Mononuclear cell (primary cell): ENCODE measurements around the gene SLC35F2. TPM values are rescaled to one million over a fixed set of nuclear protein-coding genes. Genes with fewer than 3 reads are reported as not detected.
"Not testable (repeated sequence)": the region's sequence is repeated elsewhere in the genome, so short reads cannot be mapped to it uniquely, and the experiment has no call there.

ENCODE experiments used
- H3K27me3 ChIP-seq: 2 replicates; pipeline ENCODE4 v1.6.0; 2011; ENCODE audit warnings: low read length, control low read depth; ENCODE audit not compliant: insufficient read depth
- H3K4me1 ChIP-seq: 2 replicates; pipeline ENCODE4 v1.5.1; 2011; ENCODE audit warnings: mild to moderate bottlenecking, low read length, control low read depth; ENCODE audit not compliant: insufficient read depth
- H3K4me3 ChIP-seq: 2 replicates; pipeline ENCODE4 v1.5.1; 2011; ENCODE audit warnings: mild to moderate bottlenecking, low read length, moderate library complexity
- H3K9me3 ChIP-seq: 2 replicates; pipeline ENCODE4 v1.5.1; 2011; ENCODE audit warnings: low read depth, mild to moderate bottlenecking, control low read depth, low read length
- total RNA-seq: library from RNA; depleted of rRNA; stranded (reverse); fragments of >200 nt; gene quantifications from one replicate; pipeline ENCODE4 v1.2.3, GENCODE V29; 2012

SLC35F2 gene
- total RNA-seq, 1 donor: 6.8 TPM

- Histone ChIP-seq H3K27me3 (no peaks in the 10 kb centered on the region), H3K4me3 (no peak overlapping the region), H3K4me1 (no peaks in the 10 kb centered on the region), H3K9me3 (no peaks in the 10 kb centered on the region)
These were observed 75.5 kb downstream of the SLC35F2 start for GRCh38 chr11:107783121-107783520.

DNA sequence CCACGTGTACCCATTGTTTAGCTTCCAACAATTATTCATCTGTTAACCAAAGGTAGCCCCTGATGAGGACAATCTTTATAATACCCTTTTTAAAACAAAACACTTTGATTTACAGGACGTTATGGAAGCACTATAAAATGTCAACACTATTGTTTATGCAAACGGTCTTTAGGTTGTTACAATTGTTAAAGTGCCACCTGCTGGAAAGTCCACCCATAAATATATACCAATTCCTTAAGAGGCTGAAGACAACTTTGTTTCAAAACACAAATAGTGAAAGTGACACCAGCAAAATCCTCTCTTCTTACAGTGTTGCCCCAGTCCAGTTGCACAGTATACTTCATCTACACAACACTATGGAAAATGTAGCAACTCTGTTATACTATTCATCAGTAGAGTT, 77.8 kb downstream of the SLC35F2 start:
- Histone ChIP-seq H3K27me3 (no peaks in the 10 kb centered on the region), H3K4me1 (no peaks in the 10 kb centered on the region), H3K4me3 (no peak overlapping the region), H3K9me3 (no peaks in the 10 kb centered on the region)

DNA sequence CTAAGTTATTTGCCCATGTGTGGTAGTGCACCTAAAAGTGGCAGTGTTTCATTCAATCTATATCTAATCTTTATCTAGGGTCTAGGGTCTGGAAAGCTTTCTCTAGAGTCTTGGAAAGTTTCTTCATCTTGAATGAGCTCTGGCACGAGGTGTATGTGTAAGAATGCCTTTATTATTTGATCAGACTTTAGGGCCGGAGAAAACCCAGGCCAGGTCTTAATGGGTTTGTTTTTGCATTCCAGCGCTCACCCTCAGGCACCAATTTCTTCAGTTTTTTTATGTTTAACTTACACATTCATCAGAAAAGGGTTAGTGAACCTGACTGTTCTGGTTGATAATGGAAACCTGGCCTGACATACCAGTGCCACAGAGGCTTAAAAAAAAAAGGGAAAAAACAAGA, 78.5 kb downstream of the SLC35F2 start:
- Histone ChIP-seq H3K4me3 (no peak overlapping the region), H3K9me3 (no peaks in the 10 kb centered on the region), H3K4me1 (no peaks in the 10 kb centered on the region), H3K27me3 (no peaks in the 10 kb centered on the region)

- no peaks in the 10 kb centered on the region for H3K4me1 ChIP-seq
- no peak overlapping the region for H3K4me3 ChIP-seq
- no peaks in the 10 kb centered on the region for H3K27me3 ChIP-seq
- no peaks in the 10 kb centered on the region for H3K9me3 ChIP-seq
These were observed 79.6 kb downstream of the SLC35F2 start for GRCh38 chr11:107778839-107779517.

GRCh38 chr11:107777110-107777509, 81.5 kb downstream of the SLC35F2 start:
- Histone ChIP-seq H3K4me1 (no peaks in the 10 kb centered on the region), H3K4me3 (no peak overlapping the region), H3K27me3 (no peaks in the 10 kb centered on the region), H3K9me3 (no peaks in the 10 kb centered on the region)

- H3K4me3 ChIP-seq: no peak overlapping the region
- no peaks in the 10 kb centered on the region for H3K4me1 ChIP-seq
- no peaks in the 10 kb centered on the region for H3K9me3 ChIP-seq
- H3K27me3 ChIP-seq: no peaks in the 10 kb centered on the region
These were observed 82.5 kb downstream of the SLC35F2 start for GRCh38 chr11:107776062-107776461.

DNA sequence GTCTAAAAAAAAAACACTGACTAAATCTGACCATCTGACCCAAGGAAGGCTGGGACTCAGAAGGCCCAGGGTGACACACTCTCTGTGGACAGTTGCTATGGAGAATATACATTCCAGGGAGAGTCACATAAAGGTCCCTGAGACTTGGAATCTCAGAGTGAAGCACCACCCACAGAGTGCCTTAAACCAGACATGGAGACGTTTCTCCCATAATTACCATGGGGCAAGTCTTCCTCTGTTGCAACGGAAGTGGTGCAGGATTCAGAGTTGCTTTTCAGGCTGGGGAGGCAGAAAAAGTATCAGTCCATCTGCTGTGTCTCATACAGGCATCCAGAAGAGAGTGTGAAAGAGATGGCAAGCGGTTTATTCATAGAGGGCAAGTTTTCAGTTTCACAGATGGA, 88.0 kb downstream of the SLC35F2 start:
- H3K27me3 ChIP-seq: peaks cover 2% of the 10 kb centered on the region
- no peak overlapping the region for H3K4me3 ChIP-seq
- H3K9me3 ChIP-seq: no peaks in the 10 kb centered on the region
- H3K4me1 ChIP-seq: no peaks in the 10 kb centered on the region

DNA sequence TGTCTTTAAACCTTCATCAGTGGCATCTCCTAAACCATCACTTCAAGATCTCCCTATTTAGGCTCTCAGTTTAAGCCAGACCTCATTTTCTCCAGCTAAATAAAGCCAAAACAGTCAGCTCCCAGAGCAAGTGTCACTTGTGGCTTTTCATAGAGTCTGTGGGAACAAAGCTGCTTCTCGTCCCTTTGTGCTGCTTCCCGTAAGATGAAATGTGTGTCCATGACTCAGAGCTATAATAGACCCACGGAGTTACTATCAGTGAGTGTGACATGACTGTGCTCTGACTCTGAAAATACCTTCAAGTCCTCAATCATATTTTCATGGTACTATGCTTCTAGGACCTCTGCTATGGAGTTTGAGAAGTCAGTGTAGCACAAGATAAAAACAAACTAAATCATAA, 89.4 kb downstream of the SLC35F2 start:
- Histone ChIP-seq H3K4me1 (no peaks in the 10 kb centered on the region), H3K9me3 (no peaks in the 10 kb centered on the region), H3K4me3 (no peak overlapping the region), H3K27me3 (peaks cover 2% of the 10 kb centered on the region)

GRCh38 chr11:107758719-107759355, 99.8 kb downstream of the SLC35F2 start:
- not testable (repeated sequence) for H3K4me1 ChIP-seq, H3K4me3 ChIP-seq, H3K9me3 ChIP-seq, H3K27me3 ChIP-seq

DNA sequence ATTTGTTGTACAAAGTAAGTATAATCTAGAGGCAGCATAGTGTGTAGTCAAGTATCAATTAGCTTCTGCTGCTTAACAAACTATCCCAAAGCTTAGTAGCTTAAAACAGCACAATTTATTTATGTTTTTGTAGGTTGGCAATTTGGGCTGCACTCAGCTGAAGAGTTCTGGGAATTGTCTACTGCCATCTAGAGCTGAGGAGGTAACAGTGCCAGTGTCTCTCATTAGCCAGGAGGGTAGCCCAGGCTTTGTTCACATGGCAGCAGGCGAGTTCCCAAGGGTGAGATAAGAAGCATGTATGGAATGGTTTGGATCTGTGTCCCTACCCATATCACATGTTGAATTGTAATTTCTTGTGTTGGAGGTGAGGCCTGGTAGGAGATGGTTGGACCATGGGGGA, 100.9 kb downstream of the SLC35F2 start:
- Histone ChIP-seq H3K4me1 (no peaks in the 10 kb centered on the region), H3K4me3 (no peak overlapping the region), H3K27me3 (peaks cover 2% of the 10 kb centered on the region), H3K9me3 (no peaks in the 10 kb centered on the region)

DNA sequence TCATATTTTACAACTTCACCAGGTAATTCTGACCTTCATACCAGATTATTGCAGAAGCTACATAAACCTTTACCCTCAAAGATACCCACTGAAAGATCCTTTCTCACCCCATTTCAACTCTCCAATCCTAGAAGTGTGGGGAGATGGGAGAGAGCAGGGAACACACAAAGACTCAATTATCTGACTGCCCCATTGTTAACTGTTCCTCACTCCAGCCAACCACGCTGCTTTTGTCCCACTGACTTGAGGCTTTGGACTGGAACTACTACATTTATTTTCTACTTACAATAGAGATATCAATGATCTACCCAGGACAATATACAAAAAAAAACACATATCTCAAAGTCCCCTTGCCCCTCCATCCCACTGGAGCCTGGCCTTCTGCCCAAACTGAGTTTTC, 102.0 kb downstream of the SLC35F2 start:
- Histone ChIP-seq H3K27me3 (peaks cover 2% of the 10 kb centered on the region), H3K4me3 (no peak overlapping the region), H3K4me1 (no peaks in the 10 kb centered on the region), H3K9me3 (no peaks in the 10 kb centered on the region)

DNA sequence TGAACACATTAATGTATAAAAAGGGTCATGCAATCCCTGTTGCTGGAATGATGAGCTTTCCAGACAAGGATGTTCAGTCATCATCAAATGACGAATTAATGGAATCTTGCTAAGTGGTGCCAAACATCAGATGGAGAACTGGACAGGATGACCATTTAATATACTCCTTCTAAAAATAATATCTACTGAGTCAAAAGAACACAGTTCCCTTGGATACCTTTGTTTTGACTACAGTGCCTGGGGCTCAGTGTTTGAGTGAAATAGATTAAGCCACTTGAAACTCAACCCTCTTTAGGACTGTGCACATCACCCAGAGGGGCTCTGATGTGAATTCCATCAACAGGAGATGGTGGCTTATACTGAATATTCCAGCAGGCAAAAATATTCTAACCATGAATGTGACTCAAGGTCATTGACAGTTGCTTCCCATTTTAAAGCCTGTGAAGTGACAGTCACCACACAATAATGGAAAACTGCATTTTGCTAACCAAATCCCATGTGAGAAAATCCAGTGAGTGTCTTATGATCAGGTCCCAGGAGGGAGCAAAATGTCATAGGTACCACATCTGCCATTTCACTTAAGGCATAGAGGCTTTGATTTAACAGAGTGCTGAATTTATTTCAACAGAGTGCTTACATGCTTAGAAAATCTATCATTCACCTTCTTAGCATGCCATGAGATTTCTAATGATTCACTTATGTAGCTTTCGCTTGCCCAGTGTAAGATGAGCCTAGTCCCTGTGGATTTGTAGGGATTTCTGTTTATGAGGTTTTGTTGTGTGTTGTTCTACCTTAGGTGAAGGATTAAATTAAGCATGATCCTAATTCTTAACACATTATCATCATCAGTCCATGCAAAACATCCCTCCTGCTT, 105.4 kb downstream of the SLC35F2 start:
- H3K4me1 ChIP-seq: no peaks in the 10 kb centered on the region
- peaks cover 3% of the 10 kb centered on the region for H3K27me3 ChIP-seq

DNA sequence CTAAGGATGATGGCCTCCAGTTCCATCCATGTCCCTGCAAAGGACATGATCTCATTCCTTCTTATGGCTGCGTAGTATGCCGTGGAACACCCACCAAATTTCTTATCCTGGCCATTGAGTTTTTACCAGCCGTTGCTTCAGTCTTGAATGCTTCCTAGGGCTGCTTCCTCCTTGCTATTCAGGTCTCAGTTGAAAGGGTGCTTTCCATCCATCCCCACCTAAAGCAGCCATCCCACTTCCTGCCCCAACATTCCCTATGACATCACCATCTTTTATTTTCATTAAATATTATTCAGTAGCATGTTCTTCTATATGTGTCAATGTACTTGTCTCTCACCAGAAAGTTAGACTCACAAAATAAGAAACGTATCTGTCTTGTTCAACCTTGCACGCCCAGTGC, 106.1 kb downstream of the SLC35F2 start:
- Histone ChIP-seq H3K4me3 (no peak overlapping the region), H3K9me3 (no peaks in the 10 kb centered on the region), H3K27me3 (peaks cover 3% of the 10 kb centered on the region), H3K4me1 (no peaks in the 10 kb centered on the region)

More for the DNA sequence above, 105.4 kb downstream of the SLC35F2 start:
- Histone ChIP-seq H3K4me3 (no peak overlapping the region), H3K9me3 (no peaks in the 10 kb centered on the region)

DNA sequence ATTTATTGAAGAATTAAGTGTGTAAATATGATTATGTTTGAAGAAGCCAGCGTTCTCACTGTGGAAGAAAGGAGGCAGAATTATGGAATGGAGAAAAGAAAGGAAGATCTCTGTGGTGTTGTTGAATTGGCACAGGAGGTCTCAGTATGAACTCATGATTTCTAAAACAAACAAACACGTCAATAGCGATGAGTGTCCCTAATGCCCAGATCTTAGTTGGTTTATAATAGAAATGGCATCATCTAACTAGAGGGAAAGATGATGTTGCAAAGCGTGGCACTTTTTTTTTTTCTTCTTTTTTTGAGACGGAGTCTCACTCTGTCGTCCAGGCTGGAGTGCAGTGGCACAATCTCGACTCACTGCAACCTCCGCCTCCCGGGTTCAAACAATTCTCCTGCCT, 107.5 kb downstream of the SLC35F2 start:
- Histone ChIP-seq H3K4me3 (no peak overlapping the region), H3K27me3 (peaks cover 5% of the 10 kb centered on the region), H3K4me1 (no peaks in the 10 kb centered on the region), H3K9me3 (no peaks in the 10 kb centered on the region)

DNA sequence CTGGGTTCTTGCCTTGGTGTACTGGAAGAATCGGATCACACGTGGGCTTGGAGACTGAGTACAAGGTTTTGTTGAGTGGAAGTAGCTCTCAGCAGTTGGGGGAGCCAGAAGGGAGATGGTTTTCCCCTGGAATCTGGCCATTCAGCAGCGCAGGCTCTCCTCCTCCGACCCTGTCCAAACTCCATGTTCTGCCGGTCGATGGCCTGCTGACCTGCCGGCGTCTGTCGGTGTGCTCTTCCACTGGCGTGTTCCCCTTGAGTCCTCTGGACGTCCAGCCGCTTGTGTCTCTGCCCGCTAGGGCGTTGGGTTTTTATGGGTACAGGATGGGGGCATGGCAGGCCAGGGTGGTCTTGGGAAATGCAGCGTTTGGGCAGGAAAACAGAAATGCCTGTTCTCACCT, 108.3 kb downstream of the SLC35F2 start:
- Histone ChIP-seq H3K4me3 (no peak overlapping the region), H3K9me3 (no peaks in the 10 kb centered on the region), H3K4me1 (no peaks in the 10 kb centered on the region), H3K27me3 (peaks cover 5% of the 10 kb centered on the region)
